Mammary epithelial cell (primary cell): ENCODE data around the gene PAM.

Experiments used
- EZH2 ChIP-seq: IDR thresholded peaks from 2 replicates; pipeline ENCODE4 v1.6.1; 2012; ENCODE audit warnings: low read length, inconsistent platforms, borderline replicate concordance
- TF ChIP-seq, protein P1 (sequence below), 2 donors: IDR thresholded peaks in 1 of 2; conservative IDR thresholded peaks in 1 of 2; 2 replicates each; pipeline ENCODE4 v1.5.1; 2011 to 2012; ENCODE audit warnings: inconsistent platforms in 2 of 2, low read length in 2 of 2, mild to moderate bottlenecking in 2 of 2, control low read depth in 1 of 2, low read depth in 1 of 2; ENCODE audit not compliant: insufficient read depth in 1 of 2; ENCODE audit errors: extremely low read depth in 1 of 2

DNA sequence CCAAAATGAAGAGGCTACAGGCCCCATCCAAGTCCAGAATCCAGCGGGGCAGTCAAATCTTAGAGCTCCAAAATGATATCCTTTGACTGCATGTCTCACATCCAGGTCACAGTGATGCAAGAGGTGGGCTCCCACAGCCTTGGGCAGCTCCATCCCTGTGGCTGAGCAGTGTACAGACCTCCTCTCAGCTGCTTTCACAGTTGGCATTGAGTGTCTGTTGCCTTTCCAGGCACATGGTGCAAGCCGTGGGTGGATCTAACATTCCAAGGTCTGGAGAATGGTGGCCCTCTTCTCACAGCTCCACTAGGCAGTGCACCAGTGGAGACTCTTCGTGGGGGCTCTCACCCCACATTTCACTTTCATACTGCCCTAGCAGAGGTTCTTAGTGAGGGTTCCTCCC, 244.1 kb downstream of the PAM start:
- TF ChIP-seq, protein P1, sequence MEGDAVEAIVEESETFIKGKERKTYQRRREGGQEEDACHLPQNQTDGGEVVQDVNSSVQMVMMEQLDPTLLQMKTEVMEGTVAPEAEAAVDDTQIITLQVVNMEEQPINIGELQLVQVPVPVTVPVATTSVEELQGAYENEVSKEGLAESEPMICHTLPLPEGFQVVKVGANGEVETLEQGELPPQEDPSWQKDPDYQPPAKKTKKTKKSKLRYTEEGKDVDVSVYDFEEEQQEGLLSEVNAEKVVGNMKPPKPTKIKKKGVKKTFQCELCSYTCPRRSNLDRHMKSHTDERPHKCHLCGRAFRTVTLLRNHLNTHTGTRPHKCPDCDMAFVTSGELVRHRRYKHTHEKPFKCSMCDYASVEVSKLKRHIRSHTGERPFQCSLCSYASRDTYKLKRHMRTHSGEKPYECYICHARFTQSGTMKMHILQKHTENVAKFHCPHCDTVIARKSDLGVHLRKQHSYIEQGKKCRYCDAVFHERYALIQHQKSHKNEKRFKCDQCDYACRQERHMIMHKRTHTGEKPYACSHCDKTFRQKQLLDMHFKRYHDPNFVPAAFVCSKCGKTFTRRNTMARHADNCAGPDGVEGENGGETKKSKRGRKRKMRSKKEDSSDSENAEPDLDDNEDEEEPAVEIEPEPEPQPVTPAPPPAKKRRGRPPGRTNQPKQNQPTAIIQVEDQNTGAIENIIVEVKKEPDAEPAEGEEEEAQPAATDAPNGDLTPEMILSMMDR (conservative IDR thresholded peaks at IDR 0.05 in 1 of 2, IDR thresholded peaks at IDR 0.05 in 1 of 2; ENCODE audit: extremely low read depth in 1 of 2, insufficient read depth in 1 of 2, low read depth in 1 of 2, low read length in 2 of 2), result no peak
- no peak for TF ChIP-seq EZH2
